ENCODE data around the gene VPS51. TPM values are rescaled to one million over a fixed set of nuclear protein-coding genes. Genes with fewer than 3 reads are reported as not detected.

The VPS51 gene
- total and polyA plus RNA-seq, 9 of the 15 experiments (the other 6 are each of a cell fraction or from before 2014, with no cell fraction given) = 1.8 to 143 (median 46.8) TPM

DNA sequence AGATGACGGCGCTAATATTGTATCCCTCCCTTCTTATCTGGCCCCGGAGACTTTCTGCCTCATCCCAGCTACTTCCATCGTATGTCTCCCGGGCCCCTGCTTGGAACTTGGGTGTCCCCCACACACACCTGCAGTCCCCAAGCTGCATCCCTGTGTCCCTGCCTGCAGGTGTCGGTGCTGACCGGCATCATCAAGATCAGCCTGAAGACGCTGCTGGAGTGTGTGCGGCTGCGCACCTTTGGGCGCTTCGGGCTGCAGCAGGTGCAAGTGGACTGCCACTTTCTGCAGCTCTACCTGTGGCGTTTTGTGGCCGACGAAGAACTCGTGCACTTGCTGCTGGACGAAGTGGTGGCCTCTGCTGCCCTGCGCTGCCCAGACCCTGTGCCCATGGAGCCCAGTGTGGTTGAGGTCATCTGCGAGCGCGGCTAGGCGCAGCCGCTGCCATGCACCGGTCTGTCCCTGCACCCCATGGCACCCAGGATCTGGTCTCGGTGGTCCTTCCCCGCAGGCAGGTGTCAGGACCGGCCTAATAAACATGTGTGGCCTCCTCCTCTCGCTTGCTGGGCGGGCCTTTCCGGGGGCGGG lies 15.2 kb downstream of the VPS51 start (continued):
- TF ChIP-seq, protein P1, sequence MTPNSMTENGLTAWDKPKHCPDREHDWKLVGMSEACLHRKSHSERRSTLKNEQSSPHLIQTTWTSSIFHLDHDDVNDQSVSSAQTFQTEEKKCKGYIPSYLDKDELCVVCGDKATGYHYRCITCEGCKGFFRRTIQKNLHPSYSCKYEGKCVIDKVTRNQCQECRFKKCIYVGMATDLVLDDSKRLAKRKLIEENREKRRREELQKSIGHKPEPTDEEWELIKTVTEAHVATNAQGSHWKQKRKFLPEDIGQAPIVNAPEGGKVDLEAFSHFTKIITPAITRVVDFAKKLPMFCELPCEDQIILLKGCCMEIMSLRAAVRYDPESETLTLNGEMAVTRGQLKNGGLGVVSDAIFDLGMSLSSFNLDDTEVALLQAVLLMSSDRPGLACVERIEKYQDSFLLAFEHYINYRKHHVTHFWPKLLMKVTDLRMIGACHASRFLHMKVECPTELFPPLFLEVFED (CRISPR knock-in tag; conservative IDR thresholded peaks at IDR 0.05) = no peak
- no peak for TF ChIP-seq THAP12 (CRISPR knock-in tag; IDR thresholded peaks at IDR 0.05)
- no peak for TF ChIP-seq JUNB (CRISPR knock-in tag; conservative IDR thresholded peaks at IDR 0.05)
- TF ChIP-seq, protein P2, sequence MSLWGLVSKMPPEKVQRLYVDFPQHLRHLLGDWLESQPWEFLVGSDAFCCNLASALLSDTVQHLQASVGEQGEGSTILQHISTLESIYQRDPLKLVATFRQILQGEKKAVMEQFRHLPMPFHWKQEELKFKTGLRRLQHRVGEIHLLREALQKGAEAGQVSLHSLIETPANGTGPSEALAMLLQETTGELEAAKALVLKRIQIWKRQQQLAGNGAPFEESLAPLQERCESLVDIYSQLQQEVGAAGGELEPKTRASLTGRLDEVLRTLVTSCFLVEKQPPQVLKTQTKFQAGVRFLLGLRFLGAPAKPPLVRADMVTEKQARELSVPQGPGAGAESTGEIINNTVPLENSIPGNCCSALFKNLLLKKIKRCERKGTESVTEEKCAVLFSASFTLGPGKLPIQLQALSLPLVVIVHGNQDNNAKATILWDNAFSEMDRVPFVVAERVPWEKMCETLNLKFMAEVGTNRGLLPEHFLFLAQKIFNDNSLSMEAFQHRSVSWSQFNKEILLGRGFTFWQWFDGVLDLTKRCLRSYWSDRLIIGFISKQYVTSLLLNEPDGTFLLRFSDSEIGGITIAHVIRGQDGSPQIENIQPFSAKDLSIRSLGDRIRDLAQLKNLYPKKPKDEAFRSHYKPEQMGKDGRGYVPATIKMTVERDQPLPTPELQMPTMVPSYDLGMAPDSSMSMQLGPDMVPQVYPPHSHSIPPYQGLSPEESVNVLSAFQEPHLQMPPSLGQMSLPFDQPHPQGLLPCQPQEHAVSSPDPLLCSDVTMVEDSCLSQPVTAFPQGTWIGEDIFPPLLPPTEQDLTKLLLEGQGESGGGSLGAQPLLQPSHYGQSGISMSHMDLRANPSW (CRISPR knock-in tag; IDR thresholded peaks at IDR 0.05) = peak; percentile 40; the same call in 1 of the 2 replicates
- no peak for TF ChIP-seq MYNN (IDR thresholded peaks at IDR 0.05)
- TF ChIP-seq MYNN (CRISPR knock-in tag; IDR thresholded peaks at IDR 0.05) = no peak
- TF ChIP-seq, protein P3, sequence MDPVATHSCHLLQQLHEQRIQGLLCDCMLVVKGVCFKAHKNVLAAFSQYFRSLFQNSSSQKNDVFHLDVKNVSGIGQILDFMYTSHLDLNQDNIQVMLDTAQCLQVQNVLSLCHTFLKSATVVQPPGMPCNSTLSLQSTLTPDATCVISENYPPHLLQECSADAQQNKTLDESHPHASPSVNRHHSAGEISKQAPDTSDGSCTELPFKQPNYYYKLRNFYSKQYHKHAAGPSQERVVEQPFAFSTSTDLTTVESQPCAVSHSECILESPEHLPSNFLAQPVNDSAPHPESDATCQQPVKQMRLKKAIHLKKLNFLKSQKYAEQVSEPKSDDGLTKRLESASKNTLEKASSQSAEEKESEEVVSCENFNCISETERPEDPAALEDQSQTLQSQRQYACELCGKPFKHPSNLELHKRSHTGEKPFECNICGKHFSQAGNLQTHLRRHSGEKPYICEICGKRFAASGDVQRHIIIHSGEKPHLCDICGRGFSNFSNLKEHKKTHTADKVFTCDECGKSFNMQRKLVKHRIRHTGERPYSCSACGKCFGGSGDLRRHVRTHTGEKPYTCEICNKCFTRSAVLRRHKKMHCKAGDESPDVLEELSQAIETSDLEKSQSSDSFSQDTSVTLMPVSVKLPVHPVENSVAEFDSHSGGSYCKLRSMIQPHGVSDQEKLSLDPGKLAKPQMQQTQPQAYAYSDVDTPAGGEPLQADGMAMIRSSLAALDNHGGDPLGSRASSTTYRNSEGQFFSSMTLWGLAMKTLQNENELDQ (CRISPR knock-in tag; IDR thresholded peaks at IDR 0.05; ENCODE audit: borderline replicate concordance) = no peak
- no peak for TF ChIP-seq ZNF431 (CRISPR knock-in tag; IDR thresholded peaks at IDR 0.05)
- TF ChIP-seq TSHZ1 (CRISPR knock-in tag; IDR thresholded peaks at IDR 0.05) = no peak
- TF ChIP-seq ZNF224 (CRISPR knock-in tag; IDR thresholded peaks at IDR 0.05) = no peak
- TF ChIP-seq ZHX1 (conservative IDR thresholded peaks at IDR 0.05; ENCODE audit: low read length) = no peak
- TF ChIP-seq EGR1 (conservative IDR thresholded peaks at IDR 0.05) = no peak

Data from K562 (cell line).